Skeletal muscle tissue (tissue), 4 donors: ENCODE measurements around the gene PARP1. TPM values are rescaled to one million over a fixed set of nuclear protein-coding genes. Genes with fewer than 3 reads are reported as not detected.

ENCODE experiments used
- H3K27ac ChIP-seq: one replicate; pipeline ENCODE4 v1.7.0; 2013; ENCODE audit warnings: mild to moderate bottlenecking, low read depth, low read length, inconsistent platforms
- H3K27me3 ChIP-seq, 3 donors: one replicate each; pipeline ENCODE4 v1.7.0; 2013; ENCODE audit warnings: low read length in 3 of 3; ENCODE audit not compliant: control insufficient read depth in 3 of 3, insufficient read depth in 3 of 3
- H3K36me3 ChIP-seq, 3 donors: one replicate each; pipeline ENCODE4 v1.7.0; 2013; ENCODE audit warnings: low read length in 3 of 3; ENCODE audit not compliant: control insufficient read depth in 3 of 3, insufficient read depth in 3 of 3
- H3K4me1 ChIP-seq, 3 donors: one replicate each; pipeline ENCODE4 v1.7.0; 2013; ENCODE audit warnings: low read length in 3 of 3, mild to moderate bottlenecking in 3 of 3; ENCODE audit not compliant: control insufficient read depth in 3 of 3, insufficient read depth in 3 of 3
- H3K4me3 ChIP-seq, 3 donors: one replicate each; pipeline ENCODE4 v1.7.0; 2013; ENCODE audit warnings: low read length in 3 of 3
- H3K9ac ChIP-seq, 3 donors: one replicate each; pipeline ENCODE4 v1.7.0; 2013; ENCODE audit warnings: low read length in 3 of 3, mild to moderate bottlenecking in 3 of 3, moderate library complexity in 2 of 3, low read depth in 1 of 3
- H3K9me3 ChIP-seq, 3 donors: one replicate each; pipeline ENCODE4 v1.7.0; 2013; ENCODE audit warnings: low read length in 3 of 3; ENCODE audit not compliant: control insufficient read depth in 3 of 3
- total RNA-seq: library from RNA; depleted of rRNA; stranded (reverse); fragments of >200 nt; gene quantifications from one replicate; pipeline ENCODE4 v1.2.3, GENCODE V29; 2014
- donor health status: Osteomylitis.

Gene PARP1
- total RNA-seq, 1 donor from 2014 or later: 94.5 TPM

- Histone ChIP-seq H3K27me3 (no peaks in the 10 kb centered on the region), H3K9me3 (no peaks in the 10 kb centered on the region), H3K4me3 (peak overlapping the region; percentile 49 to 91 (median 54)), H3K27ac (peak overlapping the region; percentile 63), H3K36me3 (no peaks in the 10 kb centered on the region), H3K9ac (peak overlapping the region in 2 of 3 donors; percentile 14 to 40), H3K4me1 (peaks cover 27 to 31% (median 29%) of the 10 kb centered on the region in 3 donors)
Observed at GRCh38 chr1:226408285-226409184, 642 bp upstream of the PARP1 start.

DNA sequence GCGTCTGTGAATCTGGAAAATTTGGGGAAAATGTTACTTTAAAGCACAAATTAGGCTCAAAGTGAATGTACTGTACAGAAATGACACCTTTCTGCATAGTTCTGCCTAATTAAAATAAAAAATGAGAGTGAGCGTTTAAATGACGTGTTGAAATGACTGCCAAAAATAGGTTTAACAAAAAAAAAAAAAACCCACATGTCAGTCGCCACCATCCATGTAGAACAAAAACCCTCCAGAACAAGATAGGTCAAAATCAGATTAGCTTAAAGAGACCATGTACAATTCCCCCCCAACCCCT is 745 bp downstream of the PARP1 start:
- Histone ChIP-seq H3K27me3 (no peaks in the 10 kb centered on the region), H3K27ac (peak overlapping the region; percentile 63), H3K4me1 (peaks cover 35 to 44% (median 43%) of the 10 kb centered on the region in 3 donors), H3K9me3 (no peaks in the 10 kb centered on the region), H3K4me3 (peak overlapping the region; percentile 84 to 91 (median 90)), H3K36me3 (peaks cover under 1 to 3% (median 1%) of the 10 kb centered on the region in 3 donors), H3K9ac (peak overlapping the region; percentile 67 to 83 (median 68))

DNA sequence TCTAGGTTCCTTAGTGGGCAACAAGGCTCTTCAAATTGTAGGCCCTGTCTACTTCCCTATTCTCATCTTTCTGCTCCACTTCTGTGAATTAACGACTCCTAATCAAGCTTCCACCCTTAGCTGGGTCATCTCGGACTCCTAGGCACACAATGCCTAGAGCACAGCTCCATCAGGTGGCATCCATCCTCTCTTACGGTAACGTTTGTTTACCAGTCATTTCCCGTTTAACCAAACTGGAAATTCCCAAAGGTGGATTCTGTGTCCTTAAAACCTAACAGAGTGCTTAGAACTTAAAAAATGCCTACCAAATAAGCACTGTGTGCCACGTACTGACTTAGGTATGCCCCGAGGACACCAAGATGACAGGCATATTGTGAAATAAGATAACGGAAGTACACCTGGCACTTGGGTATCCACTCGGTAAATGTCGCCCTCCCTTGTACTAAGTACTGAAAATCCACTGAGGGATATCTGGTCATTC is 1.5 kb downstream of the PARP1 start:
- H3K27ac ChIP-seq: no peak overlapping the region
- peak overlapping the region; percentile 84 to 91 (median 90) for H3K4me3 ChIP-seq
- H3K4me1 ChIP-seq: peaks cover 42 to 50% (median 45%) of the 10 kb centered on the region in 3 donors
- H3K9ac ChIP-seq: peak overlapping the region; percentile 30 to 83 (median 68)
- no peaks in the 10 kb centered on the region for H3K27me3 ChIP-seq
- no peaks in the 10 kb centered on the region for H3K9me3 ChIP-seq
- H3K36me3 ChIP-seq: peaks cover 4 to 11% (median 6%) of the 10 kb centered on the region in 3 donors

GRCh38 chr1:226405411-226405988 is 2.4 kb downstream of the PARP1 start:
- Histone ChIP-seq H3K4me1 (peaks cover 51 to 59% (median 55%) of the 10 kb centered on the region in 3 donors), H3K9ac (no peak overlapping the region), H3K4me3 (peak overlapping the region in 1 of 3 donors; percentile 24), H3K27me3 (no peaks in the 10 kb centered on the region), H3K36me3 (peaks cover 6 to 17% (median 13%) of the 10 kb centered on the region in 3 donors), H3K27ac (no peak overlapping the region), H3K9me3 (no peaks in the 10 kb centered on the region)

DNA sequence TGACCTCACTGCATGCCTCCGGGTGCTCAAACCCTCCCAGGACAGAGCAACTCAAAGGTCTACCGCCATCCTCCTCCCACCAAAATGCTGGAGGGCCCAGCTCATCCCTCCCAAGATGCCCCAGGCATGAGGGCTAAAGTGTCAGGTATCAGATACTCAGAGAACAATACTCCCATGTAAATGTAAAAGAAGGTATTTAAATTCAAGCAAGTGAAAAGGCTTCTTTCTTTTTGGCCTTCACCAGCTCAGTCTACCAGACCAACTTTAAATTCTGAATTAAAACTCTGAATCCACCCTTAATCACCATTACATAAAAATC is 3.0 kb downstream of the PARP1 start:
- no peaks in the 10 kb centered on the region for H3K27me3 ChIP-seq
- no peak overlapping the region for H3K9ac ChIP-seq
- H3K9me3 ChIP-seq: no peaks in the 10 kb centered on the region
- H3K36me3 ChIP-seq: peaks cover 6 to 17% (median 14%) of the 10 kb centered on the region in 3 donors
- peaks cover 56 to 64% (median 60%) of the 10 kb centered on the region in 3 donors for H3K4me1 ChIP-seq
- no peak overlapping the region for H3K27ac ChIP-seq
- peak overlapping the region in 1 of 3 donors; percentile 29 for H3K4me3 ChIP-seq

GRCh38 chr1:226404063-226404903 is 3.6 kb downstream of the PARP1 start:
- peaks cover 56 to 68% (median 60%) of the 10 kb centered on the region in 3 donors for H3K4me1 ChIP-seq
- H3K36me3 ChIP-seq: peaks cover 9 to 17% (median 17%) of the 10 kb centered on the region in 3 donors
- peak overlapping the region in 1 of 3 donors; percentile 6 for H3K9ac ChIP-seq
- no peaks in the 10 kb centered on the region for H3K27me3 ChIP-seq
- H3K27ac ChIP-seq: no peak overlapping the region
- H3K4me3 ChIP-seq: peak overlapping the region in 1 of 3 donors; percentile 29
- no peaks in the 10 kb centered on the region for H3K9me3 ChIP-seq

DNA sequence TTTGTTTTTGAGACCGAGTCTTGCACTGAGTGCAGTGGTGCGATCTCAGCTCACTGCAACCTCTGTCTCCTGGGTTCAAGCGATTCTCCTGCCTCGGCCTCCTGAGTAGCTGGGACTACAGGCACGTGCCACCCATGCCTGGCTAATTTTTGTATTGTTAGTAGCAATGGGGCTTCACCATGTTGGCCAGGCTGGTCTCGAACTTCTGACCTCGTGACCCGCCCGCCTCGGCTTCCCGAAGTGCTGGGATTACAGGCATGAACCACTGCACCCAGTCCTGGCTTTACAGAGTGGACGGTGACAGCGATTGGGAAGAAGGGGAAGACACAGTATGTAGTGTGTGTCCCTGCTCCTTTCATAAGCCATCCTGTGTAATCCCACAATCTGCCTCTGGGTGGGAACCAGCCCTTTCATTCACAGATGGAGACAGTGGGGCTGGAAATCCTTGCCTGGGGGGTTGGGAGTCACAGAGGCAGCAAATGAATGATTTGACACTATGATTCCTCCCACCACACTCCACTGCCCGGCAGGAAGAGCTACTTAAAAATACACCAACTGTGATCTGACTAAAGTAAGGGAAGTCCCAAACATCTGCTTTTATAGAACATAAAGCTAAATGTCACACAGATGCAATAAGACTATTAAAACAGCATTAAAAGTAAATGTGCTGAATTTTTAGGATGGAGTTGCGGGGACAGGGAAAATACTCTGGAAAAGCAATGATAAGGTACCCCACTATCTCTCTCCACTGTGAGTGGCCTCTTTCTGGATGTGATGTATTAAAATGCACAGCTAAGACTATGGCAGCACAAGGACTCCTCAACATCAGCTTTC is 4.5 kb downstream of the PARP1 start:
- Histone ChIP-seq H3K9me3 (no peaks in the 10 kb centered on the region), H3K27ac (no peak overlapping the region), H3K27me3 (no peaks in the 10 kb centered on the region), H3K9ac (peak overlapping the region in 1 of 3 donors; percentile 57), H3K4me1 (peaks cover 56 to 68% (median 60%) of the 10 kb centered on the region in 3 donors), H3K36me3 (peaks cover 9 to 17% (median 17%) of the 10 kb centered on the region in 3 donors), H3K4me3 (no peak overlapping the region)

DNA sequence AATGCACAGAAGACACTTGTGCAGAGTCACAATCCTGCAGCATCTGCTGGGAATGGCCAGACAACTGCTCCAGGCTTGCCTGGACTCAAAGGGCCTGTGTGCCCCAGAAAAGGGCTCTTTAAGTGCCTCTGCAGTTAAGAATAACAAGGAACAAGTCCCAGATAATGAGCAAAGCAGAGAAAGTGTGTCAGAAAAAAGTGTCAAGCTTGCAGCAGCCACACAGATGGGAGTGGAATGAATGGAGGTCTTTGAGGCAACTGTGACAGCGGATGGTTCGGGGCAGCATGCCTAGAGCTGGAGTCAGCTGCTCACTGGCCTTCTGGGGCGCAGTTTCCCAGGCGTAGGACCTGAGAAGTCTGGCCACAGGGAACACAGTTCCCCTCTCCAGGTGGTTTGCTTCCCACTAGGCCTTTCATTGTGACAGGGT is 5.1 kb downstream of the PARP1 start:
- no peak overlapping the region for H3K27ac ChIP-seq
- H3K9ac ChIP-seq: peak overlapping the region in 1 of 3 donors; percentile 57
- H3K4me1 ChIP-seq: peaks cover 59 to 68% (median 63%) of the 10 kb centered on the region in 3 donors
- peaks cover 9 to 17% (median 17%) of the 10 kb centered on the region in 3 donors for H3K36me3 ChIP-seq
- H3K4me3 ChIP-seq: no peak overlapping the region
- no peaks in the 10 kb centered on the region for H3K27me3 ChIP-seq
- no peaks in the 10 kb centered on the region for H3K9me3 ChIP-seq
